GM06990 (cell line): ENCODE data around the gene TAMALIN.

ENCODE experiments used
- DNase-seq: peaks from one replicate; pipeline ENCODE4 v3.0.0-alpha.2; 2011; ENCODE audit not compliant: insufficient read length; ENCODE audit errors: extremely low read depth
- H3K27me3 ChIP-seq: replicated peaks from 2 replicates; pipeline ENCODE4 v1.6.0; 2011; ENCODE audit warnings: low read length; ENCODE audit not compliant: control insufficient read depth, insufficient read depth
- H3K36me3 ChIP-seq: 2 replicates; pipeline ENCODE4 v1.5.1; 2011; ENCODE audit warnings: low read length; ENCODE audit not compliant: control insufficient read depth, insufficient read depth
- H3K4me3 ChIP-seq: replicated peaks from 2 replicates; pipeline ENCODE4 v1.5.1; 2011; ENCODE audit warnings: low read depth, mild to moderate bottlenecking, control low read depth, low read length
- TF ChIP-seq, protein P1 (sequence below): IDR thresholded peaks from 2 replicates; pipeline ENCODE4 v1.5.1; 2011; ENCODE audit warnings: low read length, control low read depth, mild to moderate bottlenecking, inconsistent platforms; ENCODE audit not compliant: insufficient read depth, poor library complexity, severe bottlenecking

The TAMALIN gene

DNA sequence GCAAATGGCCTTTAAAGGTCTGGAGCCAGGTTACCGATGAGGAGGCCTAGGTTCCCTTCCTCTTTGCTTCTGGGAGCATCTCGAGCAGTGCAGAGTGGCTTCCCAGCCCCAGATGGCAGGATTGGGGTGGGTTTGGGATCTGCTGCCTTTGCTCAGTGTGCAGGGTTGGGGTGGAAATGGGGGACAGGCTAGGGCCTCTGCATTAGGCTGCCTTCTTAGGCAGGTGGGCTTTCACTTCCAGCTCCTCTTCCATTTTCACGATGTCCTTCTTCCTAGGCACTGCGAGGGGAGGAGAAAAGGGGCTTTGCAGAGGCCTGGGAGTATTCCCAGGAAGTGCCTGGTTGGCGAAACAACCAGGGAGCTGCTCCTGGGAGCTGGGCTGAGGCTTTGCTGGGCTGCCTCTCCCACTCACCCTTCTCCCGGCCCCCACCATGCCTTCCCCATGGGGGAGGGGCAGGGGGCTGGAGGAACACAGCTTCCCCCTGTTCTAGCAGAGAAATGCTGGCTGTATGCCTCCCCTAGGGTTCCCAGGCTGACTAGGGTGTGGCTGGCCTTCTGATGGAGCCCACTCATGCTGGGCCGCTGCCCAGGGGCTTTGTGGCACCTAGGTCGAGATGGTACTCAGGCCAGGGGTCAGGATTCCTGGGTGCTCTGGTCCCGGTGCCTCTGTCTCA is 46.9 kb downstream of the TAMALIN start:
- DNase-seq, result no peak
- Histone ChIP-seq H3K36me3 (no peaks in the 10 kb centered on the region), H3K4me3 (no peak overlapping the region), H3K27me3 (no peaks in the 10 kb centered on the region)
- TF ChIP-seq, protein P1, sequence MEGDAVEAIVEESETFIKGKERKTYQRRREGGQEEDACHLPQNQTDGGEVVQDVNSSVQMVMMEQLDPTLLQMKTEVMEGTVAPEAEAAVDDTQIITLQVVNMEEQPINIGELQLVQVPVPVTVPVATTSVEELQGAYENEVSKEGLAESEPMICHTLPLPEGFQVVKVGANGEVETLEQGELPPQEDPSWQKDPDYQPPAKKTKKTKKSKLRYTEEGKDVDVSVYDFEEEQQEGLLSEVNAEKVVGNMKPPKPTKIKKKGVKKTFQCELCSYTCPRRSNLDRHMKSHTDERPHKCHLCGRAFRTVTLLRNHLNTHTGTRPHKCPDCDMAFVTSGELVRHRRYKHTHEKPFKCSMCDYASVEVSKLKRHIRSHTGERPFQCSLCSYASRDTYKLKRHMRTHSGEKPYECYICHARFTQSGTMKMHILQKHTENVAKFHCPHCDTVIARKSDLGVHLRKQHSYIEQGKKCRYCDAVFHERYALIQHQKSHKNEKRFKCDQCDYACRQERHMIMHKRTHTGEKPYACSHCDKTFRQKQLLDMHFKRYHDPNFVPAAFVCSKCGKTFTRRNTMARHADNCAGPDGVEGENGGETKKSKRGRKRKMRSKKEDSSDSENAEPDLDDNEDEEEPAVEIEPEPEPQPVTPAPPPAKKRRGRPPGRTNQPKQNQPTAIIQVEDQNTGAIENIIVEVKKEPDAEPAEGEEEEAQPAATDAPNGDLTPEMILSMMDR, result no peak

DNA sequence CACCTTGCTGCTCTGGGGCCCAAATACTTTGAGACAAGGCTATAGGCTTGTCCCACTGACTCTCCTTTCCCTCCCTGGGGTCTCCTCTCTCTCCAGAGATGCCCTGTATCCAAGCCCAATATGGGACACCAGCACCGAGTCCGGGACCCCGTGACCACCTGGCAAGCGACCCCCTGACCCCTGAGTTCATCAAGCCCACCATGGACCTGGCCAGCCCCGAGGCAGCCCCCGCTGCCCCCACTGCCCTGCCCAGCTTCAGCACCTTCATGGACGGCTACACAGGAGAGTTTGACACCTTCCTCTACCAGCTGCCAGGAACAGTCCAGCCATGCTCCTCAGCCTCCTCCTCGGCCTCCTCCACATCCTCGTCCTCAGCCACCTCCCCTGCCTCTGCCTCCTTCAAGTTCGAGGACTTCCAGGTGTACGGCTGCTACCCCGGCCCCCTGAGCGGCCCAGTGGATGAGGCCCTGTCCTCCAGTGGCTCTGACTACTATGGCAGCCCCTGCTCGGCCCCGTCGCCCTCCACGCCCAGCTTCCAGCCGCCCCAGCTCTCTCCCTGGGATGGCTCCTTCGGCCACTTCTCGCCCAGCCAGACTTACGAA is 47.6 kb downstream of the TAMALIN start:
- H3K4me3 ChIP-seq, result no peak overlapping the region
- no peaks in the 10 kb centered on the region for H3K27me3 ChIP-seq
- no peak for DNase-seq
- TF ChIP-seq, protein P1, result no peak
- H3K36me3 ChIP-seq, result no peaks in the 10 kb centered on the region

GRCh38 chr12:52054833-52055730 is 48.3 kb downstream of the TAMALIN start:
- TF ChIP-seq, protein P1, result no peak
- DNase-seq, result no peak
- no peaks in the 10 kb centered on the region for H3K27me3 ChIP-seq
- no peak overlapping the region for H3K4me3 ChIP-seq
- H3K36me3 ChIP-seq, result no peaks in the 10 kb centered on the region

DNA sequence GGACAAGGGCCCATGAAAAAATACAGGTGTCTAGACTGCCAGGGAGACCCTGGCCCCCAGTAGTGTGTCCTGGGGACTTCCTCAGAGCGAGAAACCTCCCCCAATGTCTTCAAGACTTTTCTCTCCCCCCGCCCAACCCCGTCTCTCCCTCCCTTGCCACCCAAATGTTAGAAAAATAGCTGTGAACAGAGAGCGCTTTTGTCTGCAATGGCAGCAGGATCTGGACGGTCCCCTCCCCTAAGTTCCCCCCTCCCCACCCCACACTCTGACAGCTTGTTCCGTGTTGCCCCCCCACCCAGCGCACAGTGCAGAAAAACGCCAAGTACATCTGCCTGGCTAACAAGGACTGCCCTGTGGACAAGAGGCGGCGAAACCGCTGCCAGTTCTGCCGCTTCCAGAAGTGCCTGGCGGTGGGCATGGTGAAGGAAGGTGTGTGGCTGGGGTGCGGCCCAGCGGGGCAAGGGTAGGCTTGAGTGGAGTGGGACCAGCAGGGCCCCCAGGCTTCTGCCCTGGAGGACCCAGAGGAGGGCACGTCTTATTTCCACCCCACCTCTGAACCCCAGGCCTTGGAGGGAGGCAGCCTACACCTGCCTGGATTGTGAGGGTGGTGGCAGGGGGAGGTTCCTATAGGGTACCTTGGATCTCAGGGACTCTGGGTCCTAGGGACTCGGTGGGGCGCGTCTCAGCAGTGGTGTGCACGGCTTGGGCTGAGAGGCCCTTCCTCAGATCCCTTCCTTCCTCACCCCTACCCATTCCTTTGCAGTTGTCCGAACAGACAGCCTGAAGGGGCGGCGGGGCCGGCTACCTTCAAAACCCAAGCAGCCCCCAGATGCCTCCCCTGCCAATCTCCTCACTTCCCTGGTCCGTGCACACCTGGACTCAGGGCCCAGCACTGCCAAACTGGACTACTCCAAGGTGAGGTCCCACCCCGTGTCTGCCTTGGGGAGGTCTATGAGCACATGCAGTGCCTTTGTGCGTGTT is 49.3 kb downstream of the TAMALIN start:
- TF ChIP-seq, protein P1, result no peak
- no peak for DNase-seq
- Histone ChIP-seq H3K27me3 (no peaks in the 10 kb centered on the region), H3K36me3 (no peaks in the 10 kb centered on the region), H3K4me3 (no peak overlapping the region)

DNA sequence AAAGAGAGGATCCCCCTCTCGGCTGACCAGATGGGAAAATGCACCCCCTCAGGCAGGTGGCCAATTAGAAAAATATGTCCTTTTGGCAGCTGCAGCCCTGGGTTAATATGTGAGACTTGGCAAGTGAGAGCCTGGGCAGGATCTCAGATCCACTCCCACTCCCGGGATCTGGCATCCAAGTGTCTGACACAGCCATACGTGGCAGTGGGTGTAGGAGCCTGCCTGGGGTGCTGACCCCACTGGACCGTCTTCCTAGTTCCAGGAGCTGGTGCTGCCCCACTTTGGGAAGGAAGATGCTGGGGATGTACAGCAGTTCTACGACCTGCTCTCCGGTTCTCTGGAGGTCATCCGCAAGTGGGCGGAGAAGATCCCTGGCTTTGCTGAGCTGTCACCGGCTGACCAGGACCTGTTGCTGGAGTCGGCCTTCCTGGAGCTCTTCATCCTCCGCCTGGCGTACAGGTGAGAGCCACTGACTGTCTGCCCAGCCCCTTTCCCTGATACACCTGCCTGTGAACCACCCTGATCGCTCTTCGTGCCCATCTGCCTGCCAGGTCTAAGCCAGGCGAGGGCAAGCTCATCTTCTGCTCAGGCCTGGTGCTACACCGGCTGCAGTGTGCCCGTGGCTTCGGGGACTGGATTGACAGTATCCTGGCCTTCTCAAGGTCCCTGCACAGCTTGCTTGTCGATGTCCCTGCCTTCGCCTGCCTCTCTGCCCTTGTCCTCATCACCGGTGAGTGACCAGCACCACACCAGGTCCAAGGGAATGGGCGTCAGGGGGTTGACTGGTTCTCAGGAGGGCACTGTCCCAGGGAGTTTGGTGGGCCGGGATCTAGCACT is 50.3 kb downstream of the TAMALIN start:
- TF ChIP-seq, protein P1, result no peak
- H3K4me3 ChIP-seq, result no peak overlapping the region
- no peak for DNase-seq

More for the DNA sequence above, 50.3 kb downstream of the TAMALIN start:
- no peaks in the 10 kb centered on the region for H3K27me3 ChIP-seq
- no peaks in the 10 kb centered on the region for H3K36me3 ChIP-seq
